Stimulated activated CD4-positive, alpha-beta T cell treated with anti-CD3 and anti-CD28 coated beads, Interleukin-4, amount 100 ng/mL, for 4 hours (primary cell): Measurements from ENCODE around the gene ZFY.
A peak's percentile ranks its signal among the peaks of the same experiment; 100 is the strongest.

ENCODE experiments used
- DNase-seq, 2 experiments: peaks; one replicate each; pipeline ENCODE4 v3.0.0-alpha.2; 2020

The ZFY gene

DNA sequence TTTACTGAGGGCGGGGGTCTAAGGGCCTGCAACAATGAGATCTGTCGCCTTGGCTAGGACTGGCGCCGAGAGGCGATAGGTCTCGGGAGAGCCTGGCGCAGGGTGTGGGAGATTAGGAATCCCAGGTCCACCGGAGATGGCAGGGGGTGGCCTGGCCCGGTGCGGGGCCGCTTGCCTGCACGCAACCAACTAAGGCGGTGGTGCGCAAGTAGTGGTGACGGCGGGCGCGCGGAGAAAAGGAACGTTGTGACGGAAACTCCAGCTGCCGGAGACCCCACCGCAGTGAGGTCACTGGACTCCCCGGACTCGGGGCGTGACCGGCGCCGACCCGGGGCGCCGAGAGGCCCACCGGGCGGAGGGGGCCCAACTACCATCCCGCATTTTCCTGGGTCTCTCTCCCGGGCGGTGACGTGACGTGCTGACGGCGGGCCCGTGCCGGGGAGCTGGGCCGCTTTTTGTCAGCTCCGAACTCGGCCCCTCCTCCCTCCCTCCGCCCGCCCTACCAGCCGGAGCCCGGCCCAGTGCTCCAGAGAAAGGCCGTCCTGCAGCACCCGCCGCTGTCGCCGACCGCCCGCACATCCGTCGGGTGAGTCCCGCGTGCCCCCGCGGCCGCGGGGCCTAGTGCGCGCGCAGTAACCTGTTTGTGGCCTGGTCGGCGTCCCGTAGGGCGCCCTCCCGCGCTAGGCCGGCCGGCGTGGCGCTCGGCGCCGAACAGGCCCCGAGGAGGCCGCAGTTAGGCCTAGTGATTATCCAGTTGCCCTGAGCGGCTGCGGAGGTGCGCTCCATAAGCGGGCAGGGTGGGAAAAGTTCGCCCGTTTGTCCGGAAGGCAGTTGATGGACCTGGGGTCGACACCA is at the start of gene ZFY:
Gene ZFY (plus strand): TSS at position 521 of the 855 bp plus-strand sequence. CDS start 18,556 bp downstream, outside the sequence.
- peak; percentile 56 to 64 for DNase-seq

GRCh38 chrY:2885880-2886279 is 49.3 kb upstream of the ZFY start:
- no peak for DNase-seq

DNA sequence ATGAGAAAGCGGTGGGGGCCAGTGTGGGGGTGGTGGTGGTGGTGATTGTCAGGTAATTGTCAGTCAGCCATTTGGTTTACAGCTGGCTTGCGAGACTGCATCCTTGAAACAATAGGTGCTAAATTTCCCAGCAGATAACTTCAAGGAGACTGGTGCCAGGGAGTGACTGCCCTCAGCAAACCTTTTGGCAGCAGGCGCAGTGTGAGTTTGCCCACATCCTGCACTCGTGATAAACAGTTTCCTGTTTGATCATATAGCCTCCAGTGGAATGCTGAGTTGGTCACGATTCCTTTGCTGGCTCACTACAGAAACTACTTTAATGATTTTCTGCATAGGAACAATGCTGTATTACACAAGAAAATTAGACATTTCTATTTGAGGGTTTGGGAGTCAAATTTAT is 47.8 kb upstream of the ZFY start:
- no peak for DNase-seq

- no peak for DNase-seq
Measured at GRCh38 chrY:2887955-2888354, 47.2 kb upstream of the ZFY start.

DNA sequence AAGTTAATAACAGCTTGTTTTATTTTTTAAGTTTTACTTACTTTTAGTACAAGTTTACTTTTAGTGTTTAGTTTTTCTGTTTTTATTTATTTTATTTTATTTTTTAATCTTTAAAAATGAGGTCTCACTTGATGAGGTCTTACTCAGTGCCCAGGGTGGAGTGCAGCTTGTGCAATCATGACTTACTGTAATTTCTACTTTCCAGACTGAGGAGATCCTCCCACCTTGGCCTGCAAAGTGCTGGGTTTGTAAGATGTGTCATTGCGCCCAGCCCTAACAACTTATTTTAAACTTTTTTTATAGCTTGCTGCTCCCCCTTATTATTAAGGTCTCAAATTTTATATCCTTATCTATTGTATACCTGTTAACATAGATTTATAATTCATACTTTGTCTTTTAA is 41.7 kb upstream of the ZFY start:
- no peak for DNase-seq

DNA sequence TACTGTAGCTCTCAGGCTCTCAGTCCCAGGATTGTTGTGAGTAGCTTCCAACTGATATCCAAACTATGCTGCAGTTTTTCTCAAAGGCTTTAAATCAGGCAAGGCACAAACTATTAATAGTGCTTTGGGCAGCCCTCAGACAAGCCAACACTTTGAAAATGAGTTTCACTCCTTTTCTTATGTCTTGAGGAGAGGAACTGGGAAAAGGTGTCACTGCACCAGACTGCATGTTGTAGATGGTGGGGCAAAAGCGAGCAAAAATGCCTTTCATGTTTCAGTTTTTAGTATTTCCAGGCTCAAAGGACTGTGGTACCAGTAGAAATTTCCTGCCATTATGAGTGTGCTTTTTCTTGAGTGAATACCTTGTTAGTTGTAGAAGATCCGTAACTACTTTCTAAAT is 39.1 kb upstream of the ZFY start:
- DNase-seq = no peak

GRCh38 chrY:2907356-2907755 is 27.8 kb upstream of the ZFY start:
- DNase-seq = no peak

- DNase-seq = peak; percentile 2 to 31
Measured at GRCh38 chrY:2913066-2913815, 21.9 kb upstream of the ZFY start.

GRCh38 chrY:2934078-2934477 is 1.1 kb upstream of the ZFY start:
- no peak for DNase-seq

- DNase-seq = peak; percentile 76 to 80
Measured at GRCh38 chrY:2935716-2936435, 695 bp downstream of the ZFY start.

DNA sequence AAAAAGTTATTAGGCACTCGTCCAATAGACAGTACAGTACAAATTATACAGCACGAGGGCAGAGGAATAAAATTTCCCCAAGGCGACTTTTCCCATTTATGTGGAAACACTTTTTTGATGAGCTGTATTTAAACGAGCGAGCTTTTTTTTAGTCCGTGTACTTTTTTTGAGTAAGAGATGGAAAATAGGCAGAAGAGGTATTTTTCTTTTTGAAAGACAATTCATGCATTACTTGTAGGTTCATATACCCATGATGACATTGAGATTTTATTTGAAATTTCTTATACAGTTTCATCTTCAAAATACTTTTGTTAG is 1.2 kb downstream of the ZFY start:
- DNase-seq = no peak

GRCh38 chrY:2937149-2937548 is 2.0 kb downstream of the ZFY start:
- no peak for DNase-seq

GRCh38 chrY:2949590-2950252 is 14.5 kb downstream of the ZFY start:
- DNase-seq = peak; percentile 16 to 59

- no peak for DNase-seq
Measured at GRCh38 chrY:2950655-2951054, 15.5 kb downstream of the ZFY start.

- DNase-seq = no peak
Measured at GRCh38 chrY:2952912-2953311, 17.7 kb downstream of the ZFY start.

DNA sequence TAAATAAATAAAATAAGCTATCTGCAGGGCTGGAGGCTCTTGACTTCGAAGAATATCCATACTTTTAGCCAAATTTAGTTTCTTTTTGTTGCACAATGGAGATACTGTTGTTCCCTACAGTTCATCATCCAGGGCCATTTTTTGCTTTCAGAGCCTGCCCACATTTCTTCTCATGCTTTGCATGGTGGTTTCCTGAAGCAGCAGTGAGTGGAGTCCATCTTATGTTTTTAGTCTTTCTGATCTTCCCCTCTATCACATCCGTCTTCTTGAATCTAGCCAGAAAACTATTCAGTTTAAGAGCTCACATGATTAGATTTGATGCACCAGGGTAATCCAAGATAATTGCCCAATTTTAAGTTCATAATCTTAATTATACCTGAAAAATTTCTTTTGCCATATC is 19.6 kb downstream of the ZFY start:
- DNase-seq = no peak

- no peak for DNase-seq
Measured at GRCh38 chrY:2955561-2955960, 20.4 kb downstream of the ZFY start.

DNA sequence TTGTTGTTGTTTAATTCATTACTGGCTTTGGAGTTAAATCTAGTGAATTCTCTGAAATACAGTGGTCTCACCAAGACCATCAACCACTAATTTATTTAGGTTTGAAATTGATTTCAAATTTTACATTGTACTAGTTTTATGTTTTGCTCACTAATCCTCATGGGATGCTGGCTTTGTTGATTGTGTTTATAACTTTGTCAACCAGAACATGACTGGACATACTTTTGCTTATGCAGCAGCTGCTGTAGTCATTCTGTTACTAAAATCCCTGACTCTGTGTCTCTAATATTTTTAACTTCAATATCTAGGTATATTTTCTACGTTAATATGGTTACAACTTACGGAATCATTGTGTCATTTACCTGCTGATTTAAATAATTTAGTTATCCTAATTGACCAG is 26.9 kb downstream of the ZFY start:
- DNase-seq = no peak

- no peak for DNase-seq
Measured at GRCh38 chrY:2964814-2965213, 29.6 kb downstream of the ZFY start.

DNA sequence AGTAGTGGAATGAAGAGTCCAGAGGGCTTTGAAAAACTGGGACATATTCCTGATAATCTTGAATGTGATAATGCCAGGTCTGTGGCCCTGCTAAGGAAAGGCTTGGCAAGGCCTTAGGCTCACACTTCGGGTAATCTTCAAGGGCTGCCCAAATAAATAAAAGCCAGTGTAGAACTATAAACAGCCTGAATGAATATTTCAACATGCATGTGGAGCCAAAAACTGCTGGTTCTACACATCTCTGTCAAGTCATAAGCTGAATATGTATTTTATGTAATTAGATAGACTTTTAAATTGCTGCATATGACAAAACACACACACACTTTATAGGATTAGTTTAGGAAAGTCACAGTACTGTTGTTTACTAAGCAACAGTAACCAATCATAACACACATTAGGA is 30.4 kb downstream of the ZFY start:
- DNase-seq = no peak

- DNase-seq = no peak
Measured at GRCh38 chrY:2969561-2969960, 34.4 kb downstream of the ZFY start.

DNA sequence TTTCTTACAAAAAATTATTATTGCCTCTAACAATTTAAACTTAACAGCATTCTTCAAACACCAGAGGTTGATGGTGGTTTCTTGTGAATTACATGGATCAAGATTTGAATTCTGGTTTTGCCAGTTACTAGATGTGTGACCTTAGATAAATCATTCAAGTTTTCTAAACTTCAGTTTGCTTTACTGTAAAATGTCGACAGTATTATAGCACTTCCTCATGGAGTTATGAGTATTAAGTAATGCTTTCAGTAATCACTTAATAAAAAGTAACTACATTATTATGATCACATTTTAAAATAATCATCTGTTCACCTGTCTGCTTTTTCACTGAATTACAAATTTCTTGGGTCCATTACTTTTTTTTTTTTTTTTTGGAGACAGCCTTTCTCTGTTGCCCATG is 37.5 kb downstream of the ZFY start:
- no peak for DNase-seq

GRCh38 chrY:2973110-2973751 is 38.0 kb downstream of the ZFY start:
- no peak for DNase-seq
